Choroid plexus epithelial cell (primary cell): ENCODE results near the gene DDX10.
A peak's percentile ranks its signal among the peaks of the same experiment; 100 is the strongest.
"Not testable (repeated sequence)": the region's sequence is repeated elsewhere in the genome, so short reads cannot be mapped to it uniquely, and the experiment has no call there.

Source experiments
- DNase-seq: peaks from one replicate; pipeline ENCODE4 v3.0.0-alpha.2; 2010; ENCODE audit warnings: low read depth
- H3K4me3 ChIP-seq: 2 replicates; pipeline ENCODE4 v1.5.1; 2011; ENCODE audit warnings: low read depth, mild to moderate bottlenecking, control low read depth, low read length, moderate library complexity
- CTCF ChIP-seq: conservative IDR thresholded peaks from 2 replicates; pipeline ENCODE4 v1.5.1; 2011; ENCODE audit warnings: low read depth, mild to moderate bottlenecking, control low read depth, inconsistent platforms, low read length, moderate library complexity

DDX10 gene

GRCh38 chr11:108729227-108729871, 64.5 kb downstream of the DDX10 start:
- no peak overlapping the region for H3K4me3 ChIP-seq

GRCh38 chr11:108732395-108732794, 67.5 kb downstream of the DDX10 start:
- no peak overlapping the region for H3K4me3 ChIP-seq
- TF ChIP-seq CTCF = no peak
- DNase-seq = no peak

More at GRCh38 chr11:108729227-108729871, 64.5 kb downstream of the DDX10 start:
- DNase-seq = no peak
- no peak for TF ChIP-seq CTCF

GRCh38 chr11:108733479-108734116, 68.7 kb downstream of the DDX10 start:
- TF ChIP-seq CTCF = no peak
- DNase-seq = peak; percentile 75
- H3K4me3 ChIP-seq = no peak overlapping the region

GRCh38 chr11:108734283-108734682, 69.4 kb downstream of the DDX10 start:
- H3K4me3 ChIP-seq = no peak overlapping the region
- TF ChIP-seq CTCF = no peak
- peak; percentile 13 for DNase-seq

- no peak overlapping the region for H3K4me3 ChIP-seq
- TF ChIP-seq CTCF = peak; percentile 56
- DNase-seq = peak; percentile 49
Observed at GRCh38 chr11:108734956-108735559, 70.2 kb downstream of the DDX10 start.

GRCh38 chr11:108740132-108740531, 75.3 kb downstream of the DDX10 start:
- not testable (repeated sequence) for DNase-seq, H3K4me3 ChIP-seq

- DNase-seq = no peak
- no peak overlapping the region for H3K4me3 ChIP-seq
- no peak for TF ChIP-seq CTCF
Observed at GRCh38 chr11:108743851-108744250, 79.0 kb downstream of the DDX10 start.
